ENCODE results near the gene CD2.

The CD2 gene

GRCh38 chr1:116760487-116760886 is 6.3 kb downstream of the CD2 start:
- no peak for DNase-seq (ENCODE audit: low read depth)

- no peak for DNase-seq (ENCODE audit: low read depth)
Observed at GRCh38 chr1:116760996-116761665, 6.9 kb downstream of the CD2 start.

- no peak for DNase-seq (ENCODE audit: low read depth)
Observed at GRCh38 chr1:116762281-116762680, 8.1 kb downstream of the CD2 start.

GRCh38 chr1:116762781-116763115 is 8.5 kb downstream of the CD2 start:
- no peak for DNase-seq (ENCODE audit: low read depth)

GRCh38 chr1:116763116-116763786 is 9.0 kb downstream of the CD2 start:
- no peak for DNase-seq (ENCODE audit: low read depth)

GRCh38 chr1:116763787-116764465 is 9.7 kb downstream of the CD2 start:
- DNase-seq (ENCODE audit: low read depth) = no peak

GRCh38 chr1:116764466-116764898 is 10.3 kb downstream of the CD2 start:
- DNase-seq (ENCODE audit: low read depth) = no peak

GRCh38 chr1:116764906-116765862 is 11.0 kb downstream of the CD2 start:
- DNase-seq (ENCODE audit: low read depth) = no peak

GRCh38 chr1:116765962-116766361 is 11.7 kb downstream of the CD2 start:
- no peak for DNase-seq (ENCODE audit: low read depth)

GRCh38 chr1:116766616-116767469 is 12.6 kb downstream of the CD2 start:
- no peak for DNase-seq (ENCODE audit: low read depth)

- DNase-seq (ENCODE audit: low read depth) = no peak
Observed at GRCh38 chr1:116767782-116768382, 13.7 kb downstream of the CD2 start.

GRCh38 chr1:116768416-116769103 is 14.3 kb downstream of the CD2 start:
- no peak for DNase-seq (ENCODE audit: low read depth)

- DNase-seq (ENCODE audit: low read depth) = no peak
Observed at GRCh38 chr1:116769104-116769452, 14.8 kb downstream of the CD2 start.

- DNase-seq (ENCODE audit: low read depth) = no peak
Observed at GRCh38 chr1:116769561-116769977, 15.3 kb downstream of the CD2 start.

- no peak for DNase-seq (ENCODE audit: low read depth)
Observed at GRCh38 chr1:116769994-116770393, 15.8 kb downstream of the CD2 start.

GRCh38 chr1:116770625-116771024 is 16.4 kb downstream of the CD2 start:
- no peak for DNase-seq (ENCODE audit: low read depth)

- DNase-seq (ENCODE audit: low read depth) = no peak
Observed at GRCh38 chr1:116771997-116772647, 17.9 kb downstream of the CD2 start.

- DNase-seq (ENCODE audit: low read depth) = no peak
Observed at GRCh38 chr1:116772648-116773045, 18.4 kb downstream of the CD2 start.

- DNase-seq (ENCODE audit: low read depth) = no peak
Observed at GRCh38 chr1:116775116-116775752, 21.0 kb downstream of the CD2 start.
